Thymus (tissue), 11 donors: ENCODE results near the gene GRIK4. TPM values are rescaled to one million over a fixed set of nuclear protein-coding genes. Genes with fewer than 3 reads are reported as not detected.

Source experiments
- DNase-seq, 9 donors: peaks; one replicate each; pipeline ENCODE4 v3.0.0-alpha.2; 2013; ENCODE audit warnings: low spot score in 9 of 9, low read depth in 6 of 9, missing footprints in 1 of 9
- H3K27ac ChIP-seq, 2 donors: one replicate each; pipeline ENCODE4 v1.5.1; 2013; ENCODE audit warnings: control low read depth in 1 of 2, low read depth in 1 of 2, low read length in 1 of 2, mild to moderate bottlenecking in 1 of 2, moderate library complexity in 1 of 2
- H3K27me3 ChIP-seq, 2 donors: one replicate each; pipeline ENCODE4 v1.5.1; 2013; ENCODE audit warnings: low read length in 1 of 2; ENCODE audit not compliant: control insufficient read depth in 2 of 2, insufficient read depth in 1 of 2
- H3K36me3 ChIP-seq, 2 donors: one replicate each; pipeline ENCODE4 v1.5.1; 2013; ENCODE audit warnings: low read length in 1 of 2, mild to moderate bottlenecking in 1 of 2, moderate library complexity in 1 of 2; ENCODE audit not compliant: control insufficient read depth in 2 of 2, insufficient read depth in 2 of 2
- H3K4me1 ChIP-seq, 2 donors: one replicate each; pipeline ENCODE4 v1.5.1; 2013; ENCODE audit warnings: low read length in 2 of 2; ENCODE audit not compliant: control insufficient read depth in 2 of 2, insufficient read depth in 2 of 2
- H3K4me3 ChIP-seq, 2 donors: one replicate each; pipeline ENCODE4 v1.5.1; 2013; ENCODE audit warnings: low read length in 2 of 2, control low read depth in 1 of 2, mild to moderate bottlenecking in 1 of 2
- H3K9me3 ChIP-seq, 2 donors: one replicate each; pipeline ENCODE4 v1.5.1; 2013; ENCODE audit warnings: low read length in 1 of 2, mild to moderate bottlenecking in 1 of 2; ENCODE audit not compliant: control insufficient read depth in 2 of 2, insufficient read depth in 1 of 2
- WGBS: extraction: QIAGEN DNeasy Blood & Tissue Kit; methylation state at CpG from one replicate; pipeline ENCODE4 v1.1.7; 2013; 5-methylcytosine and 5-hydroxymethylcytosine counted together
- polyA plus RNA-seq: library from polyadenylated mRNA; stranded (reverse); fragments of 200-250 nt; gene quantifications from one replicate; pipeline ENCODE4 v1.2.3, GENCODE V29; 2013
- total RNA-seq: library from RNA; stranded (reverse); fragments of 120-200 nt; gene quantifications from one replicate; pipeline ENCODE4 v1.2.4, GENCODE V29; 2013
- donor health status: healthy.

The GRIK4 gene
- total and polyA plus RNA-seq, 2 donors: 0.11 to 0.19 TPM

DNA sequence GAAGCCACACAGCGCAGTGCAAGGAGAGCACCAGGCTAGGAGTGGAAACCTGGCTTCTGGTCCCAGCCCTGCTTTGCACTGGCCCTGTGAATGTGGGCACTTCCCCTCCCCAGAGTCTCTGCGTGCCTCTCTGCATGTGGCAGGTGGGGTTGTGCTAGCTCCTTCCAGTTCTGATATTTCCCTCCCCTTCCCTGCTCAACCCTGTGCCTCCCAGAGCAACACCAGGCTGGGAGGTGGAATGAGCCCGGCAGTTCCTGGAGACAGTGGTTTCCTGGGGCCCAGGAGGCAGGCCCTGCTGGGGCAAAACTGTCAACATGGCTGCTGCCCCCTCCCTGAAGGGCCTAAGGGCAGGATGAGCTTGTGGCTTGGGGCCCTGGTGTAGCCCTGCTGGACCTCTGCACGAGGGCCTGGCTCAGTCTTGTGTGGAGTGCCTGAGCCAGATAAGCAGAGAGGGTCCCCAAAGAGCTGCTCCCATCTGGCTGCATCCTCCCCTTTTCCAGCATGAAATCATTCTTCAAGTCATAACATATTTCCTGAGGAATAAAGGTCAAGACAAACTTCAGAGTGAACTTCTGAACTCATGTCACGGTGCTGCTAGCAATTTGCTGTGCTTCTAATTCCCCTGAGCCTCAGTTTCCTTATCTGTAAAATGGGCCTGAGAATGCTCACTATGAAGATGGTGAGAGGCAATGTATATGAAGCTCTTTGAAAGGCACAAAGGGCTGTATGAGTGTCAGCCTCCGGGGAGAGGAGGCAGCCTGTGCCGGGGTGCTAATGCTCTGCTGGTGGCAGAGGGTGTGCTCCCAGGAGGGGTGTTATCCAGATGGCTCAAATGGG lies 116.0 kb downstream of the GRIK4 start:
- Histone ChIP-seq H3K36me3 (no peaks in the 10 kb centered on the region), H3K4me3 (no peak overlapping the region), H3K27me3 (no peaks in the 10 kb centered on the region), H3K4me1 (no peaks in the 10 kb centered on the region), H3K27ac (no peak overlapping the region), H3K9me3 (no peaks in the 10 kb centered on the region)
- 82% methylated on average over 7 of the region's 7 CpGs for WGBS
- DNase-seq: no peak

DNA sequence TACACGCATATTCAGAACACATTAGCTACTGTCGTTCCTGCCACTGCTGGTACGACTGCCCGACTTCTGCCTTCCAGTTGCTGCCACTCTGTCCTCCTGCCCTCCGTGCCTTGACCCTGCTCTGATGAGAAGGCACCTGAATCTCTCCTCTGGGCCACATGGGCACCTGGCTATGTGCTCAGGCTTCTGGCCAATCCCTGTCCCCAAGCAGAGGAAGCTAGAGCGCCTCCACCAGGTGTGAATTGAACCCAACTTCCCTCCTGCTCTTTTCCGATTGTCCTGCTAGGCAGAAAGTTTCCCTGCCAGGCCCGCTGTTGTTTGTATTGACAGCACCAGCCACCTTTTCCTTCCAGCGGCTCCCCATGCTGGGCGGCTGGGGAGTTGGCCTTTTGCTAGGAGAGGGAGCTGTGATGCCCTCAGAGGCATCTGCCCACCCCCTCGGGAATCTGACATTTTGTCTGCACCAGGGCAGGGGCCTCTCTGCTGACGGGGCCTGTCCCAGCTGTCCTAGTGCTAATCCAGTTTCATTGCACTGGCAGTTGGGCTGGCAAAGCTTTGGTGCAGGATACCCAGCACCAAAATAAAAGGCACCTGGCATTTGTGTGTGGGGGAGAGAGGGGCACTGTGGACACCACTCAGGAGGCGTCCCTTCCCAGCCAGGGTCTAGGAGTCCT lies 118.0 kb downstream of the GRIK4 start:
- no peak for DNase-seq
- Histone ChIP-seq H3K9me3 (no peaks in the 10 kb centered on the region), H3K27me3 (no peaks in the 10 kb centered on the region), H3K4me1 (no peaks in the 10 kb centered on the region), H3K4me3 (no peak overlapping the region), H3K27ac (no peak overlapping the region), H3K36me3 (no peaks in the 10 kb centered on the region)
- 93% methylated on average over 13 of the region's 13 CpGs for WGBS

DNA sequence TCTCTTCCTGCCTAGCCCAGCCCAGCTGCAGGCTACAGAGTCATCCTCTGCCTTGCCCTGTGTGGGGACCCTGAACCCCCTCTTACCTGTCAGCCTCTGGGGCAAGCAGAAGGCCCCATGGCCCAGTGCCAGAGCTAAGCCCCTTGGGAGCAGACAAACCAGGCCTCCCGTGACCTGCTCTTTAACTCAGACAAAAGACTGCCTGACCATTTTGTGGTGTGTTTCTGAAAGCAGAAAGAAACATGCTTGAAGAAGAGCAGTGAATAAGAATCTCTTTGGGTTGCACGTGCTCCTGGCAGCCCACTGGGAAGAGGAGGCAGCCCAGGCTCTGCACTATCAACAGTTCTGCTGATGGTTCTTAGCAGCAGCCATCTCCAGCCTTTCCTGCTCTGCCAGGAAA lies 118.6 kb downstream of the GRIK4 start:
- H3K36me3 ChIP-seq: no peaks in the 10 kb centered on the region
- no peaks in the 10 kb centered on the region for H3K4me1 ChIP-seq
- H3K4me3 ChIP-seq: no peak overlapping the region
- no peak overlapping the region for H3K27ac ChIP-seq
- DNase-seq: no peak
- no peaks in the 10 kb centered on the region for H3K27me3 ChIP-seq
- no peaks in the 10 kb centered on the region for H3K9me3 ChIP-seq
- WGBS: 71% methylated on average over 2 of the region's 2 CpGs

DNA sequence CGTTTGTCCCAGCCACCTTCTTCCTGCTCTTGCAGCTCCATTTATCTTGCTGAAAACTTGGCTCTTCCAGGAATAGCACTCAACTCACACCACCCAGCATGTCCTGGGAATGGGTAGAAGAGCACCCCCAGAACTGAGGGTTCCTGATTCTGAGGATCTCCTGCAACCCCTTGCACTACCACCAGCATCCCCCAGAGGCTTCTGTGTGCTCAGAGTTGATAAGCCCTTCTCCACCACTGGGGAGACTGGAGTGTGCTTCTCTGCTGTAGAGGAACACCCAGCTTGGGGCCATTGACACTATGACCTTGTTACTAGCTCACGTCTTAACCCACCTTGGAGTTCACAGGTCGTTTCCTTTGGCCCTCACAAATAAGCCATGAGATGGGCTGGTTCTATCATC lies 121.0 kb downstream of the GRIK4 start:
- H3K27ac ChIP-seq: no peak overlapping the region
- no peaks in the 10 kb centered on the region for H3K36me3 ChIP-seq
- no peak overlapping the region for H3K4me3 ChIP-seq
- H3K9me3 ChIP-seq: no peaks in the 10 kb centered on the region
- H3K4me1 ChIP-seq: no peaks in the 10 kb centered on the region
- H3K27me3 ChIP-seq: no peaks in the 10 kb centered on the region
- 84% methylated on average over 3 of the region's 3 CpGs for WGBS
- DNase-seq: no peak

DNA sequence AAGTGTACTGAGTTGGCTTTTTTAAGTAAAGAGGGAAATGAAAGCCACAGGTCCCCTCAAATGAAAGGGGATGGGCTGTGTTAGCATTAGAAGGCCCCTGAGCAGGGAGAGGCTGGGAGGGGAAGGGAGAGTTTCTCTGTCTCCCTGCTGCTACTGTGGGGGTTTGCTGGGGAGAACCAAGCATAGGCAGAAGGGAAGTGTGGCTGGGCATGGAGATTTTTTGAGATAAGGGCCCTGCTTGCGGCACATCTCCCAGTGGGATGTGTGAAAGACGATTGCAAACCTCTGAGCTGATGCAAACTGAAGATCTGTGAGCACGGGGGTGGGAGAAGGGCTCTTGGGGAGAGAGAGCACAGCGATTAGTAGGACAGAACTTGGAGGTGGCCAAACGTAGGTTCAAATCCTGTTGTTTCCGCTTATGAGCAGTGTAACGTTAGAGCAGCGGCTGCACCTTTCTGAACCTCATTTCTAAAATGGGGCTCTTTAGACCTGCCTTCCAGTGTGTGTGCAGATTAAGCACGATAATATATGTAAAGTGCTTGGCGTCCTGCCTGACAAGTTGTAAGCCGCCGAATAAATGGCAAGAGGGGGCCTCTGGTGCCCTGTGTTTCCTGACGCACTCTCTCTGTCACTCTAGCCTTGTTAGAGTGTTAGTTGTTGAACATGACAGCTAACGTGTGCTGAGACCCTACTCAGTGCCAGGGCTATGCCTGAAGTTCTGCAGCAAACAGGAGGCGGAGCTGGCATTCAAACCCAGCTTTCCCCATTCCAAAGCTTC lies 122.3 kb downstream of the GRIK4 start:
- no peaks in the 10 kb centered on the region for H3K36me3 ChIP-seq
- no peak overlapping the region for H3K27ac ChIP-seq
- no peak for DNase-seq
- H3K9me3 ChIP-seq: no peaks in the 10 kb centered on the region
- no peaks in the 10 kb centered on the region for H3K4me1 ChIP-seq
- H3K27me3 ChIP-seq: no peaks in the 10 kb centered on the region
- 39% methylated on average over 15 of the region's 15 CpGs for WGBS
- no peak overlapping the region for H3K4me3 ChIP-seq

DNA sequence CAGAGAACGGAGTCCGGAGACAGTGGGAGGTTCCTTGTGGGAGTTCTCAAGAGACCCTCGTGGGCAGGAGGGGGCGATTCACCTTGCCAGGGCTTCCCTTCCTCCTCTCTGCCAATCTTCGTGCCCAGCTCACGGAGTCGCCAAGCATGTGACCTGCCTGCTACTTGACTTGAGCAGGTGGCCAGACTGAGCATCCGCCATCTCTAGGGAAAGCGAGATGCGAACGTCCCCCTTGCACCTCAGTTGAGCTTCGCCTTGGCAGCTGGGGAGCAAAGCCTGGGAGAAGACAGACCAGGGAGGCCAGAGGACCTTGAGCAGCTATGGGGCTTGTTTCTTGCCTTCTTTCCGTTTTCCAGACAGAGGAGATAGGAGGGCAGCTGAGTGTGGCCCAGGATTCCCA lies 123.2 kb downstream of the GRIK4 start:
- Histone ChIP-seq H3K4me1 (no peaks in the 10 kb centered on the region), H3K36me3 (no peaks in the 10 kb centered on the region), H3K4me3 (no peak overlapping the region), H3K27me3 (no peaks in the 10 kb centered on the region), H3K27ac (no peak overlapping the region), H3K9me3 (no peaks in the 10 kb centered on the region)
- 95% methylated on average over 13 of the region's 13 CpGs for WGBS
- no peak for DNase-seq

DNA sequence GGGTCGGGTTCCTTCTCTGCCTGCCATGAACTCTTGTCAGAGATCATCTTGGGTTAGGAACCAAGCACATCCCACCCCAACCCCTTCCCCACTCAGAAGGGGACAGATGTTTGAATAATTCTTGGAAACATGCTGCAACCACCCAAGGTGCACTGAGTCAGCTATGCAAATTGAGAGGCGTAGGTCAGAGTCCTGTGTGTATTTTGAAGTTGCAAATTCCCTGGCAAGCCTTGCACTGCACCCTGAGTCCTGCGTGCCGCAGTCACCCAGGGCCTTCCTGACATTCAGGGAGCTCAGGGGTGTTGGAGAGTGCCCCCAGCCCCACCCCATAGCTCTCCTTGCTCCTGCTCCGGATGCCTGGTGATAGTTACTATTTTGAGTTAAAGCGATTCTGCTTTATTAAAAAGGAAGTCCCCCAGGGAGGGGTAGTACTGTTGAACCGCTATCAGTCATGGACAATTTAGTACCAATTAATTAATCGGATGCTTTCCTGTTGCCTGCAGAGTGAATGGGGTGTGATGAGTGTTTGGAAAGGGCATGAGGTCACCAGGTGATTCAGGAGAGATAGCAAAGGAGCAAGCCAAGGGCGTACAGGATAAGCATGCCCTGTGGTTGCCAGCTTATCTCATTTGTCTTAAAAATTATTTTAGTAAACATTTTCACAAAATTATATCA lies 123.7 kb downstream of the GRIK4 start:
- 62% methylated on average over 9 of the region's 9 CpGs for WGBS
- H3K27me3 ChIP-seq: no peaks in the 10 kb centered on the region
- H3K27ac ChIP-seq: no peak overlapping the region
- H3K36me3 ChIP-seq: no peaks in the 10 kb centered on the region
- H3K4me3 ChIP-seq: no peak overlapping the region
- no peaks in the 10 kb centered on the region for H3K9me3 ChIP-seq
- no peaks in the 10 kb centered on the region for H3K4me1 ChIP-seq
- DNase-seq: no peak

DNA sequence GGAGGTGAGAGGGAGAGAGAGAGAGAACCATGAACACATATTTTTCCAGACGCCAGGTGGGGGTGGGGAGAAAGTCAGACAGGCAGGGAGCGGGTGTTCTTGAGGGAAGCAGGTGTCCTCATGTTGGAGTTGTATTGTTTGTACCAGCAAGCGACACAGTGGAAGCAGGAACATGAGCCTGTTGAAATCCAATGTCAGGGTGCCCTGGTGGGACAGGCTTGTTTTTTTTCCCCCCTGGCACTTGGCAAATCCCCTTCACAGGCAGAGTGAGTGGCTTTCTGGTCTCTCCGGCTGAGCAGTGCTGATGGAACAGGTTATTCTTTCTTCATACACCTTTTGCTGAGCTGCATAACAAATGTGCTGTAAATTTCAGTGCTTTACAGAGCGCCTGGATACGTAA lies 125.6 kb downstream of the GRIK4 start:
- 91% methylated on average over 6 of the region's 6 CpGs for WGBS
- H3K36me3 ChIP-seq: no peaks in the 10 kb centered on the region
- DNase-seq: no peak

More for the DNA sequence above, 125.6 kb downstream of the GRIK4 start:
- no peaks in the 10 kb centered on the region for H3K27me3 ChIP-seq
- no peak overlapping the region for H3K27ac ChIP-seq
- H3K4me3 ChIP-seq: no peak overlapping the region
- no peaks in the 10 kb centered on the region for H3K9me3 ChIP-seq
- no peaks in the 10 kb centered on the region for H3K4me1 ChIP-seq
